ENCODE data around the gene SHISA3.

DNA sequence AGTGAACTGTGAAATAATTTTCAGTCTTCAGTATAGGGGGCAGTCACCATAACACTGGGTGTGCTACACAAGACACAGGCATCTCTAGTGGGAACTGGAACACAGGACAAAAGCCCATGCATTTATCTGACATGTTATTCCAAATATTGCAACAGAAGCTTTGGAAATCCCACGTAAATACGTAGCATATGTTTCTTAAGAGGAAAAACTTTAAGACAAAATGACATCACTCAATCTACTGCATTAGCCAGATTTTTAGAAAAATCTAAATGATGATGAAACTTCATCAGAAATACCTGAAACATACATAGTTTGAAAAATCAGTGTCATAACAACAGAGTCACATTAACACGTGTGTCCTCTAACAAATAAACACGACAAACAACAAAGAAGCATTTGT, 14.5 kb downstream of the SHISA3 start:
- TF ChIP-seq, protein P1, sequence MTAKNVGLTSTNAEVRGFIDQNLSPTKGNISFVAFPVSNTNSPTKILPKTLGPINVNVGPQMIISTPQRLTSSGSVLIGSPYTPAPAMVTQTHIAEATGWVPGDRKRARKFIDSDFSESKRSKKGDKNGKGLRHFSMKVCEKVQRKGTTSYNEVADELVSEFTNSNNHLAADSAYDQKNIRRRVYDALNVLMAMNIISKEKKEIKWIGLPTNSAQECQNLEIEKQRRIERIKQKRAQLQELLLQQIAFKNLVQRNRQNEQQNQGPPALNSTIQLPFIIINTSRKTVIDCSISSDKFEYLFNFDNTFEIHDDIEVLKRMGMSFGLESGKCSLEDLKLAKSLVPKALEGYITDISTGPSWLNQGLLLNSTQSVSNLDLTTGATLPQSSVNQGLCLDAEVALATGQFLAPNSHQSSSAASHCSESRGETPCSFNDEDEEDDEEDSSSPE (CRISPR knock-in tag; IDR thresholded peaks at IDR 0.05) = no peak
- no peak for TF ChIP-seq MATR3 (CRISPR knock-in tag; IDR thresholded peaks at IDR 0.05)
- no peak for TF ChIP-seq ZSCAN25 (CRISPR knock-in tag; IDR thresholded peaks at IDR 0.05)
- TF ChIP-seq, protein P2, sequence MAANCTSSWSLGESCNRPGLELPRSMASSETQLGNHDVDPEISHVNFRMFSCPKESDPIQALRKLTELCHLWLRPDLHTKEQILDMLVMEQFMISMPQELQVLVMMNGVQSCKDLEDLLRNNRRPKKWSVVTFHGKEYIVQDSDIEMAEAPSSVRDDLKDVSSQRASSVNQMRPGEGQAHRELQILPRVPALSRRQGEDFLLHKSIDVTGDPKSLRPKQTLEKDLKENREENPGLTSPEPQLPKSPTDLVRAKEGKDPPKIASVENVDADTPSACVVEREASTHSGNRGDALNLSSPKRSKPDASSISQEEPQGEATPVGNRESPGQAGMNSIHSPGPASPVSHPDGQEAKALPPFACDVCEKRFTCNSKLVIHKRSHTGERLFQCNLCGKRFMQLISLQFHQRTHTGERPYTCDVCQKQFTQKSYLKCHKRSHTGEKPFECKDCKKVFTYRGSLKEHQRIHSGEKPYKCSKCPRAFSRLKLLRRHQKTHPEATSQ (CRISPR knock-in tag; IDR thresholded peaks at IDR 0.05; ENCODE audit: borderline replicate concordance) = no peak
- TF ChIP-seq MXD4 (CRISPR knock-in tag; IDR thresholded peaks at IDR 0.05) = no peak
- TF ChIP-seq KAT7 (CRISPR knock-in tag; IDR thresholded peaks at IDR 0.05; ENCODE audit: borderline replicate concordance) = no peak
- no peak for TF ChIP-seq SMC3 (IDR thresholded peaks at IDR 0.05; ENCODE audit: low read length)
- no peak for TF ChIP-seq CHD2 (IDR thresholded peaks at IDR 0.05; ENCODE audit: low read depth, low read length)
- TF ChIP-seq, protein P3, sequence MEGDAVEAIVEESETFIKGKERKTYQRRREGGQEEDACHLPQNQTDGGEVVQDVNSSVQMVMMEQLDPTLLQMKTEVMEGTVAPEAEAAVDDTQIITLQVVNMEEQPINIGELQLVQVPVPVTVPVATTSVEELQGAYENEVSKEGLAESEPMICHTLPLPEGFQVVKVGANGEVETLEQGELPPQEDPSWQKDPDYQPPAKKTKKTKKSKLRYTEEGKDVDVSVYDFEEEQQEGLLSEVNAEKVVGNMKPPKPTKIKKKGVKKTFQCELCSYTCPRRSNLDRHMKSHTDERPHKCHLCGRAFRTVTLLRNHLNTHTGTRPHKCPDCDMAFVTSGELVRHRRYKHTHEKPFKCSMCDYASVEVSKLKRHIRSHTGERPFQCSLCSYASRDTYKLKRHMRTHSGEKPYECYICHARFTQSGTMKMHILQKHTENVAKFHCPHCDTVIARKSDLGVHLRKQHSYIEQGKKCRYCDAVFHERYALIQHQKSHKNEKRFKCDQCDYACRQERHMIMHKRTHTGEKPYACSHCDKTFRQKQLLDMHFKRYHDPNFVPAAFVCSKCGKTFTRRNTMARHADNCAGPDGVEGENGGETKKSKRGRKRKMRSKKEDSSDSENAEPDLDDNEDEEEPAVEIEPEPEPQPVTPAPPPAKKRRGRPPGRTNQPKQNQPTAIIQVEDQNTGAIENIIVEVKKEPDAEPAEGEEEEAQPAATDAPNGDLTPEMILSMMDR (CRISPR knock-in tag; IDR thresholded peaks at IDR 0.05) = no peak

Measured in HepG2 (cell line).